HG03521 (cell line): Measurements from ENCODE around the gene KCNB1.

Experiments
- ATAC-seq: cut with Tn5 transposase; IDR thresholded peaks from one replicate; pipeline ENCODE4 v1.9.1; 2021; ENCODE audit warnings: mild to moderate bottlenecking, moderate library complexity; ENCODE audit not compliant: unreplicated experiment

Gene KCNB1

DNA sequence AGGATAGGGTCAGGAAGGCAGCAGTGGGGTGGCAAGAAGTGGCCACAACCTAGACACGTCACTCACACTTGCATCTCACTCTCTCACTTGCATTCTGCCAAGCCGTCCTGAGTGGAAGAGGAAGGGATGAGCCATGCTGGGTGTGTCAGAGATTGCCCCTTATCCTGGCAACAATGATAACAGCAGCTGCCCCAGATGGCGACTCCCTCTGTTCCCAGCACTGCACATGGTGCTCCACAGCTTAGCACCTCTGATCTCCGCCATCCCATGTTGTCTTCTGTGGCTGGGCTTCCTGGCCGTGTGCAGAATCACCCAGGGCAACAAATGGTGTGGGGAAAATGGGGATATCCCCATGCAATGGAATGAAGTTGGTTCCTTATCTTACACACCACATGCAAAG lies 11.1 kb downstream of the KCNB1 start:
- no peak for ATAC-seq

DNA sequence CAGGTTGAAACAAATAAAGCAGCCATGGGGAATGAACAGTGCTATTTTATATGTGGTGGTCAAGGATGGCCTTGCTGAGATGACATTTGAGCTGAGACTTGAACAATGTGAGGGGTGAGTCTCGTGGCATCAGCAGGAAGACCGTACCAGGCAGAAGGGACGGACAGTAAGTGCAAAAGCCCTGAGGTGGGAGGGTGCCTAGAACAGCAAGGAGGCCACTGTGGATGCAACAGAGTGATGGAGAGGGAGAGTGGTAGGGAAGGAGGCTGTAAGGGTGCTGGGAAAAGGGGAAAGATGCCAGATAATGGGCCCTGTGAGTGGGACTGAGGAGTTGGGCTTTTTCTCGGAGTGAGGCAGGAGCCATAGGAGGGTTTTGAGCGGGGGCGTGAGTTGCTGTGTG lies 11.5 kb downstream of the KCNB1 start:
- no peak for ATAC-seq

DNA sequence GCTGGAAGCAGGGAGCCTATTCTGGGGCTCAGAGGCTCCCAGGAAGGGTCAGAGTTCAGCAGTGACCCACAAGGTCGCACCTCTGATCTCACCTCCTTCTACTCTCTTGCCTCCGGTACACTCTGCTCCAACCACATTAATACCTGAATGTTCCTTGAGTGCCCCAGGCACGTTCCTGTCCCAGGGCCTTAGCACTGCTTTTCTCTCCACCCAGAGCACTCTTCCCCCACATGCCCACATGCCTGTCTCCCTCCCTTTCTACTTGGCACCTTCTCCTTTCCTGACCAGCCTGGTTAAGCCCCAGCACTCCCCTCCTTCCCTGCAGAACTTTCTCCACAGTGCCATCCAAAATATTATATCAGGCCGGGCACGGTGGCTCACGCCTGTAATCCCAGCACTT lies 13.4 kb downstream of the KCNB1 start:
- ATAC-seq = no peak

DNA sequence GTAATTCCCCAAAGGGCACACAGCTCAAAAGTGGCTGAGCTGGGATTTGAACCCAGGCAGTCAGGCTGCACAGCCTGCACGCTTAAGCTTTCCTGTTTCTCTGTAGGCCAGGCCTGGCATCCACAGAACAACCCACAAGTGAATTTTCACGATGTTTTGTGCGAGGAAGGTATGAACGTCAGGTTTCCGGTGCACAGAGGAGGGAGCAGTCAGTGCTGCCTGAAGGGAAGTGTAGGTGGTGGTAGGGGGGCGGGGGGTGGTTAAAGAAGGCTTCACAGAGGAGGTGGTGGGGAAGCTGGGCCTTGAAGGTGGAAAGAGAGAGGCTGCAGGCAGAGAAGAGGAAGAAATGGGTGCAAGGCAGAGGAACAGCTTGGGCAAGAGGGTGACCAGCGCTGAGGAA lies 14.1 kb downstream of the KCNB1 start:
- no peak for ATAC-seq

DNA sequence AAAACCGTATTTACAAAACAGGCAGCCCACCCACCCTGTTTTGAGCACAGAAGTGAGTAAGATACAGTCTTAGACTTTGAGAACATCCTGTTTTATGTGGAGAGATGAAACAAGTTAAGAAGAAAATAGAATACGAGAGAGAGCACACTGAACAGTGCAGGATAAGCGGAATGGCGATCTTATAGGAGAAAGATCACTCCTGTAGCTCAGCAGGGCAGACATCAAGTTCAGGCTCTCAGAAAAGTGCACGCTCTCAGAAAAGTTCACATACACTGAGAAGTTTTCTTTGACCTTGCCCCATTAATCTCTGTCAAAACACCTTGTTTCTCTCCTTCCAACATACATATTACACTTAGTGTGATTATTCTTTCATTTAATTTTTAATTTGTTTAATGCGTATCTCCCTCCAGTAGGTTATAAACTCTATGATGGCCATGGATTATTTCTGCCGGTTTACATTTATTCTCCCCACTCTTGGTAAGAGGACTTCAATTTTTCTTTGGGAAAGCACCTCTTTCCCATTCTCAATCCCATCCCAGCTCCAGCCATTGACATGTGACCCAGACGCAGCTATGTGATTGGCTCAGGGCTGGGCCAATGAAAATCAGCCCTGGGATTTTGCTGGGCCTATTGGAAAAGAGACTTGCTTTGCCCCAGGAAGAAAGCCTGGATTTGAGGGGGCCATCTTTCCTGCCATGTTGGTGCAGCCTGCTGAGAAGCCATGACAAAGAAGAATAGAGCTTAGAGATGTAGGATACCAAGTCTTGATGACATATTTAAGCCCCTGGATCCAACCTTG lies 16.2 kb downstream of the KCNB1 start:
- no peak for ATAC-seq

DNA sequence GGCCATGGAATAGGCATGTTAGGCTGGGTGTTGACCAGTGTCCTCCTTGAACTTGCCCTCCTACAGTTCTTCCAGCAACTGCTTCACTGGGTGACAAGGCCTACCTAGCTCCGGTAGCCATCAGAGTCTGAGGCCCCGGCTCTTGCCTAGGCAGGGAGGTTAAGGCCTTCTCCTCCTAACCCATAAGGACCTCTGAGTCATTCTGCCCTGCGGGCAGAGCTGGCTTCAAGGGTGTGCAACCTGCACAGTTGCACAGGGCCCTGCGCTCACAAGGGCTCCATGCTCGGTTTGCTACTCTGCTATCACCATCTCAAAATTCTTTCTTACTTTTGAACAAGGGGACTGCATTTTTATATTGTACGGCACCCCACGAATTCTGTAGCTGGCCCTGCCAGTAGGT lies 17.9 kb downstream of the KCNB1 start:
- no peak for ATAC-seq

DNA sequence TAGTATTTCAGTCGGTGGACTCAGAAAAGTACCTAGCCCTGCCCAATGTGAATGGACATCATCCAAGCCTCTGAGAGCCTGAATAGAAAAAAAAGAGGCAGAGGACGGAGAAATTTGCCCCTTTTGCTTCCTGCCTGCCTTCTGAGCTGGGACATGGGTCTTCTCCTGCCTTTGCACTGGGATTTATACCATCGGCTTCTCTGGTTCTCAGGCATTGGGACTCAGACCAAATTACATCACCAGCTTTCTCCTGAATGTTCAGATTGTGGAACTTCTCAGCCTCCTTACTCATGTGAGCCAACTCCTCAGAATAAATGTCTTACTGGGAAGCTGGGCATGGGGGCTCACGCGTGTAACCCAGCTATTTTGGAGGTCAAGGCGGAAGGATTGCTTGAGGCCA lies 19.8 kb downstream of the KCNB1 start:
- ATAC-seq = no peak

DNA sequence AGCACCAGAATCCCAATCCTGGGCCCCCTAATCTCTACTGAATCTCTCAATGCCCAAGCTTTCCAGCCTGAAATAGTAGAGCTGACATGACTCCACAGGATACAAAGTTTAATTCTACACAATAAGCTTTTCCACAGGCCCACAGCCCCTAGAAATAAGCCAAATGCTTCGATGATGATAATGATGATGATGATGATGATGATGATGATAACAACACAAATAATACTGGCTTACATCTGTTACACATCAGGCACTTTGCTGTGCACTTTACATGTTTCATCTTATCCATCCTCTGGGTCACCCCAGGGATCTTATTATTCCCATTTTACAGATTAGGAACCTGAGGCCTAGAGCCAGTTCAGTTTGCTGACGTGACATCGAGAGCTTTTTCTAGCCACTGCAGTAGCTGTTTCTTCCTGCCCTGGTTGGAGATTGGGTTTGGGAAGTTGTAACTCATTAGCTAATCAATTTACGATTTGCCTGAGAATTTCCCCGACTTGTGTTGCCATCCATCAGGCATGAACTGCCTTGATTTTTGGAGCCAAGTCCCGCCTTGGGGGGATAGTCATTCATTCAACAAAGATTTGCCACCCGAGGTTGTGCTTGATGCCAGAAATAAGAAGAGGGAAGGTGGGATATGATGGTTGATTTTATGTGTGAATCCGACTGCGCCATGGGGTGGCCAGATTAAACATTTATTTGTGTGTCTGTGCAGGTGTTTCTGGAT lies 20.4 kb downstream of the KCNB1 start:
- no peak for ATAC-seq

DNA sequence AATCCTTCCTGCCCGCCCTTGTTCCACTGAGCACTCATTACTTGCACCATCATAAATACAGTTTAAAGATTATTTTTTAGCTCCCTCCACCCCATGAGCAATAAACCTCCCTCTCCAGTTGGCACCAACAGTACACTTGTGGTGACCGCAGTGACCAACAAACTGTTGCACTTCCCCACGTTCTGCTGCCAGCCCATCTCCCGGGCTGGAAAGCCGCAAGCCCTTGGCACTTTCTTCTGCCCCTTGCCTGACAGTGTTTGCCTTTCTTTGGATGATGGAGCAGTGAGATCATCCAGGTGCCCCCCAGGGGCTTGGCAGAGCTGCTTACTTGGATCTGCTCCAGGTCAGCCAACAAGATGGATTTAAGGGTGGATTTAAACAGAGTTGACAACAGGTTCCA lies 21.6 kb downstream of the KCNB1 start:
- ATAC-seq = no peak

DNA sequence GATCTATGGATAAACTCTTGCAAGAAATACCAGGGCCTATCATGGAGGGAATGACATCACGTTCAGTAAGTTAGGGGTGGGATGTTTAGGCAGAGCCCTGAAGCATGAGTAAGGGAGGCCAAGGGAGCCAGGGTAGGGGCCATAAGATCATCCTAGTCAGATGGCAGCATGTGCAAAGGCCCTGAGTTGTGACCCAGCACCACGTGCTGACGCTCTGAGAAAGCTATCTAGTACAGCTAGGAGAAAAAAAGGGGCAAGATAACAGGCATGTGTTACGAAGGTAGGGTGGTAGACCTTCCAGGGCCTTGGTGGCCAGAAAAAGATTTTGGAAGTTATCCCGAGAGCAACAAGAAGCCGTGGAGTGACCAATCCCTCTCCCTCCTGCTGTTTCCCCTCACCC lies 22.3 kb downstream of the KCNB1 start:
- no peak for ATAC-seq

DNA sequence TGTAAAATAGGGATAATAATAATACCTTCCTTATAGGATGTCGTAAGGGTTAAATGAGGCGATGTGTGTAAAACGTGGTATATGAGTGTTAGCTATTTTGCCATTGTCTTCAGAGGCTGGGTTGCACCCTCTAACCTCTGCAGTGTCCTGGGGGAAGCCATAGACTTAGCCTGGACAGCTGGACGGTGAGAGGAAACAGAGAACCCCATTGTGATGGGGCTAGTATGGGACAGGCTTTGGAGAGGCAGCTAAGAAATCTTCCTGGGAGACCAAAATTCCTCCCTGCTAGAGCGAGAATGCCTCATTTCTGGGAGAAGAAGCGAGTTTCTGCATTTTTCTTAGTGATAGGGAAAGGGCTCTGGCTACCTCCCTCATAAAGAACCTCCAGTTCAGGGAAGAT lies 22.8 kb downstream of the KCNB1 start:
- ATAC-seq = no peak

DNA sequence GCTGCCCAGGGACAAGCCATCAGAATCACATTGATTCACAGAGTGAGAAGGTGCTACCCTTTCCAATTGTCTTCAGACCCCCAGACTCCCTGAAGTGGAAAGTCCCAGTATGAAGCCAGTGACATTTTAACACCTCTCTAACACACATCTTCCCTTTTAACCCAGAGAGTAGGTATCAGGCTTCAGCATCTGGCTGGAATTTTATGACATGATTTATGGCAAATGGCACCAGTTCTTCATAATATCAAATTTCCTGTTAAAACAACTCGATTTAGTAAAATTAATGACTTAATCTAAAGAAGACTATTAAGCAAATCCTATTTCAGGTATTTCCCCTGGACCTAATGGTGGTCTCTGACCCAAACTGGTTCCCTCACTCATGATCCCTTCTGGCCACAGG lies 25.0 kb downstream of the KCNB1 start:
- no peak for ATAC-seq

DNA sequence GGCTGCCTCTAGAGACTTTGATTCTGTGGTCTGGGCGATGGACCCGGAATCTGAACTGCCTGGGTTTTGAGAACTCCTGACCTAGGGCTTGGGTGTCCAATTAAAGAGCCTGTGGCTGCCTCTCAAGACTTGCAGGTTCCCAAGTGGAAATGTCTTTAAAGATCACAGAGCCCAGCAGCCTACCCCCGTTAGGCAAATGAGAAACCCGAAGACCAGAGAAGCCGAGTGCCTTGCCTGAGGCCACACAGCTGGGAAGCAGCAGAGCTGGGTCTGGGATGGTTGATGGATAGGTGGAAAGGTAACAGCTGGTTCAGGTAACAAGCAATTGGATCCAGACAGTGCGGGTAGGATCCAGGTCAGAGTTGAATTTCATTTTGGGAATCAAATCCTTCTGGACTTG lies 25.8 kb downstream of the KCNB1 start:
- no peak for ATAC-seq

DNA sequence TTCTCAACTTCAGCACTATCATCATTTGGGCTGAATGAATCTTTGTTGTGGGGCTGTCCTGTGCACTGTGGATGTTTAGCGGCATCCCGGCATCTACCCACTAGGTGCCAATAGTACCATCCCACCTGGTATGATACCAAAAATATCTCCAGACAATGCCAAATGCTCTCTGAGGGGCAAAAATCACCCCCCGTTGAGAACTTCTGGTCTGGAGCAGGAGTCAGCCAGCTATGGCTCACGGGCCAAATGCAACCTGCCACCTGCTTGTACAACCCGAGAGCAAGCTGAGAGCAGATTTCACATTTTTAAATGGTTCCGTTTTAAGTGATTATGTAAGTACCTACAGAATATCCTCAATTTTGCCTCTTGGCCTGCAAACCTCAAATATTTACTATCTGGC lies 26.8 kb downstream of the KCNB1 start:
- ATAC-seq = no peak

DNA sequence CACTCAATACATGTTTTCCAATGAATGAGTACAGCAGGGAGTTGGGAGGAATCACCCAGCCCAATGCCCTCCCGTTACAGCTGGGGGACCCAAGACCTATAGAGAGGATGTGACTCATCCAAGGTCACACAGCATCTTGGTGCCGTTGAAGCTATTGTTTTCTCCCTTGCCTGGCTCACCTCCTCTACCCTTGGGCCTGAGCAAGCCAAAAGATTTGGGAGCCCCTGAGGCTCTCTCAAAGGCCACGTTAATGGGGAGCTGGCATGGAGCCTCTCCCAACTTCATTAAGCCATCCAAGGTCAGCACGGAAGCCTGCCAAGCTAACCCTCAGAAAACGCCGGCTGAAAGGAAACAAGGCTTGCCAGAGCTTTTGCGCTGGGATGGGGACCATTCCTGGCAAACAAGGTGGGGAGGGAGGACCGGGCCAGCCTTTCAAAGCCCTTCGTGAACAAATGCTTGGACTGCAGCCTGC lies 30.4 kb downstream of the KCNB1 start:
- ATAC-seq = no peak

DNA sequence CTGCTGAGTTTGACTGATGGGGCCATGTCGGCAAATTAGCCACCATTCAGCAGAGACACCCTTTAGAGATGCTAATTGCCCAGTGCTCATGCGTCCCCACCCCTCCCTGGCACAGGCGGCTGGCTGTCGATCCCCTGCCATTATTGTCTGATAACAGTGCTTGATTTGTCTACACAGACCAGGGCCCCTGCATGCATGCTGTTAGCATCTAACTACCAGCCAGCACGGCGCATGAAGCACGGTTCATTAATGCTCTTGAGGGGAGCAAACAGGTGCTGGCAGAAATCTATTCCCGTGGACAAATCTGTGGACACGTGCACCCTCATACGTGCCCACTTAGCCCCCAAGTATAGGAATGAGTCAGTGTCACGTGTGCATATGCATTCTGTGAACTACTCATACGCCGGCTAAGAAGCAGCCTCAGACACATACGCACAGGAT lies 32.2 kb downstream of the KCNB1 start:
- ATAC-seq = no peak

DNA sequence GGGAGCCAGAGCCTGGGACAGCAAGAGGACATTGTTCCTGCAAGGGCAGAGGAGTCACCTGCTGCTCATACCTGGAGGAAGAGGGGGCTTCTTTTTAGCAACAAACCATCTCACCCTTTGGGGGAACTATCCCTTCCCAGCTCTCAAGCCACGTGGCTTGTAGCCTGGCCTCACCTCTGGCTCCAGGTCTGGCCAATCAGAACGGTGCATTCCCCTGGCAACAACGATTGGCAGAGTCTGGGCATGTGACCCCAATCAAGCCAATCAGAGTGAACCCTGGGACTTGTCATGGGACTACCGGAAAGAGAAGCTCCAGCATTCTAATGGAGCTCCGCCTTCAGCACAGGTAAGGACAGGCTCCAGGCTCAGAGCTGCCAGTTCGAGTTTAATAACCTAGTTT lies 33.6 kb downstream of the KCNB1 start:
- ATAC-seq = no peak

DNA sequence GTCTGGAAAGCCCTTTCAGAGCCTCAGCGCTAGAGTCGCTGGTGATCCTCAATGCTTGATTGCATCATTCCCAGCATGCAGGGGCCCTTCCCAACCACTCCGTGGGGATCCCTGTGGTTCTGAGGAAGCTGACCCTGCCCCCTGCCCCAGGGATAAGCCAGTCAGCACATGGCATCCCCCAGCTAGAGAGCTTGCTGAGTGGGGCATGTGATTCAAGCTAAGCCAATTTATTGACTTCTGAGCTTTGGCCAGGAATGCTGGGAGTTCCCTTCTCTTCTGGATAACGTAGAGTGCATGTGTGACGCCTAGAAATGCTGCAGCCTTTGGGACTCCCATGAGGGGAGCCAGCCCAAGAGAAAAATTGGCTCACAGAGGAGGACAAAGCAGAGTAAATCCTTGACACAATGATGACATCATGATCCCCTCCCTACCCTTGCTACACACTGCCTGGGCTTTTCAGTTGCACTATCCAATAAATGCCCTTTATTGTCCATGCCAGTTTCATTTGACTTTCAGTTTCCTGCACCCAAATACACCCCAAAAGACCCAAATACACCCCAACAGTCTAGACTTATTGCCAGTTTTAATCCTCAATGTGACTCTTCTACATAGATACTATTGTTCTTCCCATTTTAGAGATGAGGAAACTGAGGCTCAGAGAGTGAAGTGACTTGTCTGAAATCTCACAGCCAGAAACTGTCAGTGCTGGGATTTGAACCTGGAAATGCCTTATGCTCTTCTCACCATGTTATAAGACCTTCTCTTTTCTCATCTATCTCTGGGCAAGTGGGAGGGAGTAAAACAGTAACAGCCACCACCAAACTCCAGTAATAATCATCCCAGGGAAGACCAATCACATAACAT lies 34.3 kb downstream of the KCNB1 start:
- ATAC-seq = no peak

DNA sequence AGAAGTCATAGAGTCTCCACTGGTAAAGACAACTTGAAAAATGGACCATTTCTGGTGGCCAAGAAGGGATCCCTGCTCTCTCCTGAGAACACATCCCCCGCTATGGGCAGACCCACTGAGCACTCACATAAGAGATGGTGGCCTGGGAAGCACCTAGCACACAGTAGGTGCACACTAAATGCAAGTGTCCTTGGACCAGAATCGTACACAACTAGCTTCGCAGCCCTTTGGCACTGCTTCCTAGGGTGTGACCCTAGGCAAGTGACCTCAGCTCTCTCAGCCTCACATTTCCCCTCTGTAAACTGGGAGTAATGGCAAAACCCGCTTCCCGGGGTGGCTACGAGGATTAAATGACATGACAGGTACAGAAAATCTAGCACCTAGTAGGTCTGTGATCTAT lies 35.1 kb downstream of the KCNB1 start:
- ATAC-seq = no peak

DNA sequence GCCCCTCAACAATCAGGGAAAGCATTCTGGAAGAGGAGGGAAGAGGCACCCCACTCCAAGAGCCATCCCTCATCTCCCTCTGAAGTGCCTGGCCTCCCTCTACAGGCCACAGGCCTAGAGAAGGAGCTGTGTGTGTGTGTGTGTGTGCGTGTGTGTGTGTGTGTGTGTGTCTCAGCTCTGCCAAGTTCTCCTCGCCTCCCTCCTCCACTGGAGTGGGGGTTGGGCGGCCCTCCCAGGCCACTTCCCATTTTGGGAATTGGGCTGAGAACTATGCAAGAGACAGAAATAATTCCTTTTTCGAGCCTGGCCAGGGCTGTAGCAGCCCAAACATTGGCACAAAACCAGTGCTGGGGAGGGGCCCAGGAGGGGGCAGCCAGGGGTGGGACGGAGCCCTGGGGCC lies 35.7 kb downstream of the KCNB1 start:
- ATAC-seq = no peak

DNA sequence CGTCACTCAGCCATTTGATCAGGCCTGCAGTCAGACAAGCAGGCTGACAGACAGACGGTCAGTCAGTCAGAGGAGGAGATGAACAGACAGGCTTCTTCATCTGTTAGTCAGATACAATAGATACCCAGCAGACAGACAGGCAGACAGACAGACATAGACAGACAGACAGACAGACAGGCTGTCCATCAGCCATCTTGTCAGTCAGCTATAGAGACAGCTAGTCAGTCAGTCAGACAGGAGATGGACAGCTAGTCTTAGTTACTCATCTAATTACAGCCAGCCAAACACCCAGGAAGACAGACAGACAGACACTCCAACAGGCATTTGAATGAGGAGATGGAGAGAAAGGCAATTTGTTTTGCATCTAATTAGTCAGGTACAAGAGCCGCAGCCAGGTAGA lies 36.4 kb downstream of the KCNB1 start:
- ATAC-seq = no peak

DNA sequence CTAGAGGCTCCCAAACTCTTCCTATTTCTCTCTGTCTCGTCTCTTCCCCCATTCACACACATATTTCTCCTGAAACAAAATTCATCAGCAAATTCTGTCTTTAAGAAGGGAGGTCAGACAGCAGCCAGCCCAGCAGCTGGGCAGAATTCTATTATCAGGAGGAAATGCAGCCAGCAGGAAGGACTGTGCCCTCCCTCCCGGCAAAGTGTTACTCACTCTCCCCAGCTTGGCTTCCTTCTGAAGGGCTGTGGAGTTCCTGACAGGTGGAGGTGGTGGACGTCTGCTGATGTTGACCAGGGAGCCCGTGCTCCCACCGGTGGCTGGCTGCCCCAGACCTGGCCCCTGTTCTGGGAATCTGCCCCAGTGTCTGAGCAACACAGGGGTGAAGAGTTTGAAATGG lies 37.3 kb downstream of the KCNB1 start:
- no peak for ATAC-seq
